IPS DF 6.9 (cell line): ENCODE results near the gene PAX5.

Experiments used
- DNase-seq: peaks from one replicate; pipeline ENCODE4 v3.0.0-alpha.2; 2013; ENCODE audit warnings: low read depth, low spot score
- H3K27ac ChIP-seq: one replicate; pipeline ENCODE4 v1.5.1; 2013; ENCODE audit warnings: low read length, control low read depth
- H3K27me3 ChIP-seq: 2 replicates; pipeline ENCODE4 v1.6.1; 2013; ENCODE audit warnings: mild to moderate bottlenecking, low read length; ENCODE audit not compliant: control insufficient read depth, insufficient read depth
- H3K36me3 ChIP-seq: 2 replicates; pipeline ENCODE4 v1.6.1; 2013; ENCODE audit warnings: low read length; ENCODE audit not compliant: control insufficient read depth, insufficient read depth
- H3K4me1 ChIP-seq: 2 replicates; pipeline ENCODE4 v1.6.1; 2013; ENCODE audit warnings: low read length; ENCODE audit not compliant: control insufficient read depth, insufficient read depth
- H3K4me3 ChIP-seq: 2 replicates; pipeline ENCODE4 v1.5.1; 2013; ENCODE audit warnings: mild to moderate bottlenecking, low read length
- H3K9me3 ChIP-seq: 2 replicates; pipeline ENCODE4 v1.6.1; 2013; ENCODE audit warnings: low read length, inconsistent platforms; ENCODE audit not compliant: control insufficient read depth, insufficient read depth
- WGBS: extraction: QIAGEN DNeasy Blood & Tissue Kit; methylation state at CpG from one replicate; pipeline ENCODE4 v1.1.7; 2013; ENCODE audit warnings: mixed read lengths, missing lambda C conversion rate; ENCODE audit not compliant: insufficient read length, insufficient coverage; 5-methylcytosine and 5-hydroxymethylcytosine counted together

PAX5 gene

DNA sequence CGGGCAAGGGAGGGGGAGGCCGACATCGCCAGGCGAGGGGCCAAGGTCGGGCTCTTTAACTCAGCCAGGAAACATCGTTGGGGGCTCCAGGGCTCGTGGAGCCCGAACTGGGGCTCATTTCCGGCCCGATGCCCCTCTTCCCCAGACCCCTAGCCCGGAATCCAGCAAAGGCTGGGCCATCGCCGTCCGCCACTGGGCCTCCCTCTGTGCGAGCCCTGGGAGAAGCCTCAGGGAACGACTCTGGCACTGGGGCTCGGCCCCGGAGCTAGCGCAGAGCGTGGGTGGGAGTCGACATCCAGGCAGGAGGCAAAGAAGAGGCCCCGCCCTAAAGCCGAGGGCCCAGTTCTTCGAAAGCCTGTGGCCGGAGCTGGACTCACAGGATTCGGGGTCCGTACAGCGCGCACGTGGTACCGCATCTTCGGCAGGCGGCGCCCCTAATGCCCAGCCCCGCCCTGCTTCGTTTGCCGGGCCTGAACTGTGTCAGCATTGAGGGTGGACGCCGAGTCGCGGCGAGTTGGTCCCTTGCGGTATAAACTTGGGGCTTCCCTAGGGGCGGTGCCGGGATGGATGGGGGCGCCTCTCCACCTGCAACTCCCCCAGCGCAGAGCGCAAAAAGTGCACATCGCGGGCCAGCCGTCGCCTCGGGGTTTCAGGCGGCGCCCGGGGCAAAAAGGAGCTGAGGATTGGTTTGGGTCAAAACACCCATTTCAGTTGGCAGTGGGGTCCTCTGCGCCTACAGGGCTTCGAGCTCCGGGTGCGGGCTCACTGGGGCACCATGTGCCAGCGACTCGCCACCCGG lies 3.6 kb upstream of the PAX5 start:
- Histone ChIP-seq H3K36me3 (no peaks in the 10 kb centered on the region), H3K9me3 (no peaks in the 10 kb centered on the region), H3K27me3 (peaks cover 54% of the 10 kb centered on the region), H3K4me1 (peaks cover 7% of the 10 kb centered on the region; the same call in 1 of the 2 replicates), H3K27ac (no peak overlapping the region), H3K4me3 (peak overlapping the region; percentile 30; the same call in 1 of the 2 replicates)
- no peak for DNase-seq
- no CpG with 5 or more reads among the region's 63 CpGs for WGBS

DNA sequence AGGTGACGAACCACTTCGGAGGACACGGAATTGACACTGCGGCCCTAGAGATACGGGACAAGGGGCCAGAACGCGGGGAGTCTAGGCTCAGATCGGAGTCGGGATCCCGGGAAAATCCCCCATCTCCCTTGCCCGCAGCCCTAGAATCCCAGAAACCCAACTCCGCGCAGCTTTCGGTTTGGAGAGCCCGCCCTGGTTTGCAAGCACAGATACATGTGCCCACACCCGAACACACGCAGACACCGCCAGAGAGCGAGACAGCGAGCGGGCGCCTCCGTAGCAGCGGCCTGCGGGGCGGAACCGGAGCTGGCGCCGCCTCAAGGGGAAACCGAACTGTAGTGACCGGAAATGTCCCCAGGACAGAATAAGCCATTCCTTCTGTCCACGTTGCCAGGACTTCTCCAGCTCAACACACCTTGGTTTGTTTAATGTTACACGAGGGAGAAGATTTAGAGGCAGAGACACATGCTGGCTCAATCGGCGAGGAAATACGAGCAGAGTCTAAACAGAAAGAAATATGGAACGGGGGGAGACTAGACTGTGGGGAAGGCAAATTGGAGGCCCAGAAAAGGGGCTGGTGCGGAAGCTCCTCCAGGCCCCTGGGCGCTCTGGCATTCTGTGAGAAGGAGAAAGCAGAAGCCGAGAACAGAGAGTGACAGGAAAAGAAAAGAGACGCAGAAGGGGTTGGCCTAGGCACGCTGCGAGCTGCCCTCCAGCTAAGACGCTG lies 2.9 kb upstream of the PAX5 start:
- H3K27me3 ChIP-seq: peaks cover 62% of the 10 kb centered on the region
- DNase-seq: no peak
- peak overlapping the region; percentile 30; the same call in 1 of the 2 replicates for H3K4me3 ChIP-seq
- H3K9me3 ChIP-seq: no peaks in the 10 kb centered on the region
- peaks cover 7% of the 10 kb centered on the region; the same call in 1 of the 2 replicates for H3K4me1 ChIP-seq
- no peak overlapping the region for H3K27ac ChIP-seq
- WGBS: no CpG with 5 or more reads among the region's 44 CpGs
- no peaks in the 10 kb centered on the region for H3K36me3 ChIP-seq

DNA sequence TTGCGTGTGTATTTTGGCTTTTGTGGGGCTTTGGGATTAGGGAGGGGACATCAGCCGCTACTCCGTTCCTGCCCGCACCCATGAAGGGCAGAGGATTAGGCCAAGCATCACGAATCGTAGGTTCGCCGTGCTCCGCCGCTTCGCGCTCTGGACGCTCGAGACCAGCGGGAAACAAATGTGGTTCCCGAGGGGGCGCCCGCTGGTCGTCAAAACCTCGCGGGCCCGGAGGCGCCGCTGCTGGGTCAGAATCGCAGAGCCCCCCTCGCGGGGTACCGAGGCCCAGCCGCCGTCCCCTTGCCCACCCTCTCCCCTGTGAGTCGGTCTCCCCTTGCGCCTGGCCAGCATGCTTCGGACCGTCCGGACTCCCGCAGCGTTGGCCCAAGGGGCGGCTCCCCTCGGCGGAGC lies 2.3 kb upstream of the PAX5 start:
- Histone ChIP-seq H3K36me3 (no peaks in the 10 kb centered on the region), H3K4me3 (peak overlapping the region; percentile 30; the same call in 1 of the 2 replicates), H3K27me3 (peaks cover 66% of the 10 kb centered on the region), H3K9me3 (no peaks in the 10 kb centered on the region), H3K4me1 (peaks cover 7% of the 10 kb centered on the region; the same call in 1 of the 2 replicates), H3K27ac (no peak overlapping the region)
- no CpG with 5 or more reads among the region's 40 CpGs for WGBS
- DNase-seq: no peak

DNA sequence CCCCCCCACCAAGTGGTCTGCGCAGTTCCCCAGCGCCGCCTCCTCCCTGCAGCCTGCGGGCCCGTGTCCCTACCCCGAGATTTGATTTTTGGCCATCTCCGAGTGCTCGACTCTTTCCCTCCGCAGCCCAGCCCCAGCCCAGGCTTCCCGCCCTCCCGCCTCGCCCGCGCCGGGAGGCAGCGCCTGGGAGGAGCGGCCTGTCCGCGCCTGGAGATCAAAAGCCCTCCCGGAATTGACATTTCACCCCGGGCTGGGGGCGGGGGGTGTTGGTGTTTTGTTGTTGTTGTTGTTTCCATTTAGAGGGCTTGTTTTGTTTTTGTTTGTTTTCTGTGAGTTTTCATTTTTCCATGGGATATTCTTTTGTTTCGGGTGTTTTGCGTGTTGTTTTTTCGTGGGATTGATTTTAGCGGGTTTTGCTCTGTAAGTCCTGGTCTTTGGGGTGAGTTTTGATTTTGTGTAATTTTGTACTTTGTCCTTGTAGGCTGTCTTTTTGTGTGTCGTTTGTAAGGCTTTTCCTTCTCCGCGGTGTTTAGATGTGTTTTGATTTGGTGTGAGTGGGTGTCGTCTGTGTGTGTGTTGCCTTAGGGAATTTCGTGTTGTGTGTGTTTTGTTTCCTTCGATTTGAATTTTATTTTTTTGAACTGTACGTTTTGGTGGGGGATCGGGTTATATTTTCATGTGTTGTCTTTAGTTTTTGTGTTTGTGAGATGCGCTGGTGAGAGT lies 1.7 kb upstream of the PAX5 start:
- Histone ChIP-seq H3K36me3 (no peaks in the 10 kb centered on the region), H3K27ac (no peak overlapping the region), H3K4me1 (peaks cover 5% of the 10 kb centered on the region; the same call in 1 of the 2 replicates), H3K9me3 (no peaks in the 10 kb centered on the region), H3K27me3 (peaks cover 71% of the 10 kb centered on the region), H3K4me3 (peak overlapping the region; percentile 30; the same call in 1 of the 2 replicates)
- DNase-seq: no peak
- no CpG with 5 or more reads among the region's 35 CpGs for WGBS

DNA sequence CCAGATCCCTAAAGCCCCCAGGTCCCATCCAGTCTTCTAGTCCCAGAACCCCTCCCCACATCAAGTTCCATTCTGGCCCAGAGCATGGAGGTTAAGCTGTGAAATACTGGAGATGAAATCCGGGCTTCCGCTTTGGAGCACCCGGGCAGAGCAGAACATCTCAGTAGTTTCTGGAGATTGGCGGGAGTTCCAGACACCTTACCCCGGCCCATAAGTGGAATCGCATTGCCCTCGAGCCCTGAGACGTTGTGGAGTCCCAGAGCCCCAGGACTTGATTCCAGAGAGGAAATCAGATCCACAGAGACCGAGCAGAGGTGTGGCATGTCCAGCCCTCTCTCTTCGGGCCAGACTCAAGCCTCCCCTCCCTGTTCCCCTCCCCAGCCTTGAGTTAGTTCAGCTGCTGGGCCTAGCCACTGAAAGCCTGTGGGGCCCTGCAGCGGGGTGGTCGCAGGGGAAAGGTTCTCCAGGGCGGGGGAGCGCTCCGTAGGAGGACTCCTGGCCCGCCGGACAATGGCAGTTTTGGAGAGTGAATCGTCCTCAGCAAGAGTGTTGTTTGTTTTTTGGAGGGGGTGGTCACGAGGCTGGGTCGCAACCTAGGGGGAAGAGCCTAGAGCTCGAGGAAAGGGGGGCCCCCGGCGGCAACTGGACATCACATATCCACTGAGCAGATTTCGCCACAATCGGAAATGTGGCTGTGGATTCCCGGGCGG lies 1.0 kb upstream of the PAX5 start:
- H3K27ac ChIP-seq: no peak overlapping the region
- no CpG with 5 or more reads among the region's 27 CpGs for WGBS
- peaks cover 76% of the 10 kb centered on the region for H3K27me3 ChIP-seq
- peaks cover 1% of the 10 kb centered on the region; the same call in 1 of the 2 replicates for H3K4me1 ChIP-seq
- no peaks in the 10 kb centered on the region for H3K9me3 ChIP-seq
- peak overlapping the region; percentile 30; the same call in 1 of the 2 replicates for H3K4me3 ChIP-seq
- no peak for DNase-seq
- H3K36me3 ChIP-seq: no peaks in the 10 kb centered on the region

DNA sequence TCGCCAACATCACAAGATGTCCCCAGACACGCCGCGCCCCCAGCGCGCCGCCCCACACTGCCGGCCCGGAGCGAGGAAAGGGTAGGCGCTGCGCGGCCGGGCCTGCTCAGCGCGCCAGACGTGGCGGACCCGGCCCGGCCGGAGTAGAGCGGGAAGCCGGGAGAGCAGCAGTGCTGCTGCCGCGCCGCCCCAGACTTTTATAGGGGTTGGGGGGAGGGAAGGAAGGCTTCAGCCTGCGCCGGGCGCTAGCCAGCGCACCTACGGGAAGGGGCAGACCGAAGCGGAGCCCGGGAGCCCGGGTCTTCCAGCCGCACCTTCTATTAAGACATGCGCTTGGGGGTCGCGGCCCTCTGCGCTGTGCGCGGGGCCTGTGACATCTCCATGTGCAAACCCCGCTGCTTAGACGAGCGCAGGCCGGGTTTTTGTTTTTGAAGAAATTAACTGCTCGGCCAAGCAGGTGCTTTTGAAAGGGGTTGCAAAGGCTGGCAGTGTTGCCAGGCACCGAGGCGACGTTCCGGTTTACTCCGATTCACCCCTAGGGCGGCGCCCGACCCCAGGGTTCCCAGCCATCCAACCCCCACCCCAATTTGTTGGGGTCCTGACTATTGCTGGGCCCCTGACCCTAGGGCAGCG lies 353 bp upstream of the PAX5 start:
- peak overlapping the region; percentile 32; the same call in 1 of the 2 replicates for H3K4me3 ChIP-seq
- WGBS: no CpG with 5 or more reads among the region's 56 CpGs
- no peak for DNase-seq
- H3K36me3 ChIP-seq: no peaks in the 10 kb centered on the region
- no peaks in the 10 kb centered on the region for H3K9me3 ChIP-seq
- peaks cover 83% of the 10 kb centered on the region for H3K27me3 ChIP-seq
- peaks cover 1% of the 10 kb centered on the region; the same call in 1 of the 2 replicates for H3K4me1 ChIP-seq
- no peak overlapping the region for H3K27ac ChIP-seq

DNA sequence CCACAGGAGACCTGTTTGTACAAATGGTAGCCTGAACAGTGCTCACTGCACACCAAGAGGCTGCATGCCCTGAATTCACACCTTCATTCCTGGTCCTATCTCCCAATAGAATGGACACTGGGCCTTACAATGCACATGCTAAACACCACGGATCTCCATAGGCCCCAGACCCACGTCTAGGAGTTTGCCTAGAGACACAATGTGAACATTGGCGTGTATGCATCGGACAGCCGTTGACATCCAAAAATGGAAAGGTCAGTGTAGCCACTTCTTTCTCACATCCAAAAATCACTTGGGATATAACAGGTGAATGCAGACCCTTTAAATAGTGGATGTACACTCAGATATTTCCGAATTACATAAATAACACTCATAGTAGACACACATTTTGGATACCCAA lies 927 bp downstream of the PAX5 start:
- Histone ChIP-seq H3K4me1 (peaks cover 1% of the 10 kb centered on the region; the same call in 1 of the 2 replicates), H3K27me3 (peaks cover 86% of the 10 kb centered on the region), H3K36me3 (no peaks in the 10 kb centered on the region), H3K27ac (no peak overlapping the region), H3K4me3 (no peak overlapping the region), H3K9me3 (no peaks in the 10 kb centered on the region)
- WGBS: no CpG with 5 or more reads among the region's 6 CpGs
- no peak for DNase-seq

DNA sequence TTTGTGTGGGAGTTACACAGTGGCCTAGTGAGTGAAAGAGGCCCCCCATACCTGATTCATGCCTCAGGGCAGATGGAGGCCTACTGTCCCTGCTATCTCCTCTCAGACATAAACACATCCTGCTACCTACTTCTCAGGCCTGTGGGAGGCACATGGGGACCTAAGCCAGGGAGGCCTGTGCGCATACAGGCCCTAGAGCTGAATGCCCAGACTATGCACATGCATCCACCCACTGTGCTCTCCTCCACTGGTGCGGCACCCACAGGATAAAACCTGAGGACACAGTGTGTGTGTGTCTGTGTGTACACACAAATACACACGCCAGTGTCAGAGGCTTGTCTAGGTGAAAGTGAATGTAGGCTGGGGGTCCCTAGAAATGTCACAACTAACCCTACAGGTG lies 1.4 kb downstream of the PAX5 start:
- Histone ChIP-seq H3K4me1 (peaks cover 1% of the 10 kb centered on the region; the same call in 1 of the 2 replicates), H3K36me3 (no peaks in the 10 kb centered on the region), H3K27me3 (peaks cover 85% of the 10 kb centered on the region), H3K9me3 (no peaks in the 10 kb centered on the region), H3K27ac (no peak overlapping the region), H3K4me3 (no peak overlapping the region)
- no CpG with 5 or more reads among the region's 3 CpGs for WGBS
- no peak for DNase-seq

DNA sequence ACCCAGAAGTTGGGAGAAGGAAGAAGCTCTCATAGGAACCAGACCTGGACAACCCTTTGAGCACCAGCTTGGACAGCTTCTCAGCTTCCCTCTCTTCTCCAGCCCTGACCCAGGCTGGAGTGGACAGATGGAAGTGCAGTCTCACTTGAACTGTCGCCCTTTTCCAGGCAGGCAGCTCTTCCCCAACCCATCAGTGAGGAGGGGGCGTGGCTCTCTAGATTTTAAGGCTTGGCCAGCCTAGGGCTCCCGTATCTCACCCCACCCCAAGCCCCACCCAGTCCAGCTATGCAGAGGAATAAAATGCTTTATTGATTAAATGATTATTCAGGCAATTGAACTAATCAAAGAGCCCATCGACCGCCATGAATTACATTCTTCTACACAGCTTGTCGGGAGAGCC lies 2.2 kb downstream of the PAX5 start:
- Histone ChIP-seq H3K36me3 (no peaks in the 10 kb centered on the region), H3K27me3 (peaks cover 82% of the 10 kb centered on the region), H3K27ac (no peak overlapping the region), H3K4me1 (peaks cover 1% of the 10 kb centered on the region; the same call in 1 of the 2 replicates), H3K9me3 (no peaks in the 10 kb centered on the region), H3K4me3 (no peak overlapping the region)
- DNase-seq: no peak
- no CpG with 5 or more reads among the region's 6 CpGs for WGBS
